Body of pancreas (tissue), 4 donors: ENCODE results near the gene ERC2.

Experiments used
- CTCF ChIP-seq, 7 experiments: fragments of 450-650 bp in 4 of 7; fragments of 200-600 bp in 3 of 7; sonication (generic) in 3 of 7; IDR thresholded peaks; one replicate each; pipeline ENCODE4 v1.5.1; 2016 to 2019; ENCODE audit warnings: antibody characterized with exemption in 7 of 7
- POLR2A ChIP-seq, 3 donors: fragments of 450-650 bp; IDR thresholded peaks; one replicate each; pipeline ENCODE4 v1.6.1; 2016; ENCODE audit warnings: antibody characterized with exemption in 3 of 3, mild to moderate bottlenecking in 2 of 3

GRCh38 chr3:56290374-56290773 lies 177.9 kb downstream of the ERC2 start:
- TF ChIP-seq CTCF (IDR thresholded peaks at IDR 0.05) (no peak), POLR2A (IDR thresholded peaks at IDR 0.05) (no peak)
